Anterior cingulate cortex (tissue), 58 donors: ENCODE data around the gene GRIK2.

ENCODE experiments used
- DNase-seq, 58 donors: peaks; one replicate each; lab custom pipeline; 2025; lab: John Stamatoyannopoulos, UW

GRIK2 gene

GRCh38 chr6:101399616-101400162 is 6.2 kb downstream of the GRIK2 start:
- DNase-seq = peak in 2 of 58 donors; percentile 8 to 18

- no peak for DNase-seq
Measured at GRCh38 chr6:101400326-101401135, 7.0 kb downstream of the GRIK2 start.

- DNase-seq = no peak
Measured at GRCh38 chr6:101401171-101401570, 7.7 kb downstream of the GRIK2 start.

- peak in 40 of 58 donors; percentile 9 to 70 (median 43) for DNase-seq
Measured at GRCh38 chr6:101401792-101402621, 8.5 kb downstream of the GRIK2 start.

GRCh38 chr6:101402622-101403031 is 9.1 kb downstream of the GRIK2 start:
- peak in 17 of 58 donors; percentile 8 to 50 (median 26) for DNase-seq

- DNase-seq = peak in 4 of 58 donors; percentile 2 to 28 (median 17)
Measured at GRCh38 chr6:101403216-101403945, 9.9 kb downstream of the GRIK2 start.

- DNase-seq = no peak
Measured at GRCh38 chr6:101404775-101405174, 11.3 kb downstream of the GRIK2 start.

GRCh38 chr6:101413773-101414172 is 20.3 kb downstream of the GRIK2 start:
- DNase-seq = no peak

GRCh38 chr6:101417900-101418299 is 24.4 kb downstream of the GRIK2 start:
- DNase-seq = no peak

- DNase-seq = no peak
Measured at GRCh38 chr6:101422251-101422650, 28.7 kb downstream of the GRIK2 start.

GRCh38 chr6:101422811-101423210 is 29.3 kb downstream of the GRIK2 start:
- DNase-seq = no peak

- peak in 2 of 58 donors; percentile 20 to 54 for DNase-seq
Measured at GRCh38 chr6:101429270-101429669, 35.8 kb downstream of the GRIK2 start.

- DNase-seq = no peak
Measured at GRCh38 chr6:101429845-101430244, 36.3 kb downstream of the GRIK2 start.

GRCh38 chr6:101433141-101433540 is 39.6 kb downstream of the GRIK2 start:
- no peak for DNase-seq

GRCh38 chr6:101434601-101435000 is 41.1 kb downstream of the GRIK2 start:
- no peak for DNase-seq

- DNase-seq = no peak
Measured at GRCh38 chr6:101435038-101435437, 41.5 kb downstream of the GRIK2 start.

GRCh38 chr6:101439790-101440189 is 46.3 kb downstream of the GRIK2 start:
- DNase-seq = no peak

- DNase-seq = no peak
Measured at GRCh38 chr6:101443315-101443714, 49.8 kb downstream of the GRIK2 start.

- no peak for DNase-seq
Measured at GRCh38 chr6:101444717-101445116, 51.2 kb downstream of the GRIK2 start.

GRCh38 chr6:101445527-101445926 is 52.0 kb downstream of the GRIK2 start:
- no peak for DNase-seq
